Measurements from ENCODE around the gene CKAP5.
"Not testable (repeated sequence)": the region's sequence is repeated elsewhere in the genome, so short reads cannot be mapped to it uniquely, and the experiment has no call there.

The CKAP5 gene

DNA sequence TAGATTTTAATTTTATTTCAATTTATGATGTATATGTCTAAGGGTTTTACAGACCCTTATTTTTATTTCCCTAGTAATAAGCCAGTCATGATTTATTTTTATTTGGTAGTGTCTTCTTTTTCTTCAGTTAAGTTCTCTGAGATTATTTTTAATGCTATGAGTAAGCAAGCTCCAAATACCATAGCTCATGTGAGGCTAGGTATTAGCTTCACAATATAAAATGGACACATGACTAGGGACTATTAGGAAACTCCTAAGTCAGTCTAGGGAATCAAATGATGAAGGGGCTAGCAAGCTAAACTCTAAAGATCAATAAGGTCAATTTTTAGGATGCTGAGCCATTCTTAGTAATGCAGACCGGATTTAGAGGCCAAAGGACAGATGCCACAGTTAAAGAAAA, 45.9 kb downstream of the CKAP5 start:
- peak in 1 of 2 donors; percentile 12 for DNase-seq (ENCODE audit: low read depth in 2 of 2)
- no peak overlapping the region for H3K4me3 ChIP-seq (replicated peaks in 1 of 2; ENCODE audit: low read depth in 2 of 2, low read length in 2 of 2)
- TF ChIP-seq, protein P1, sequence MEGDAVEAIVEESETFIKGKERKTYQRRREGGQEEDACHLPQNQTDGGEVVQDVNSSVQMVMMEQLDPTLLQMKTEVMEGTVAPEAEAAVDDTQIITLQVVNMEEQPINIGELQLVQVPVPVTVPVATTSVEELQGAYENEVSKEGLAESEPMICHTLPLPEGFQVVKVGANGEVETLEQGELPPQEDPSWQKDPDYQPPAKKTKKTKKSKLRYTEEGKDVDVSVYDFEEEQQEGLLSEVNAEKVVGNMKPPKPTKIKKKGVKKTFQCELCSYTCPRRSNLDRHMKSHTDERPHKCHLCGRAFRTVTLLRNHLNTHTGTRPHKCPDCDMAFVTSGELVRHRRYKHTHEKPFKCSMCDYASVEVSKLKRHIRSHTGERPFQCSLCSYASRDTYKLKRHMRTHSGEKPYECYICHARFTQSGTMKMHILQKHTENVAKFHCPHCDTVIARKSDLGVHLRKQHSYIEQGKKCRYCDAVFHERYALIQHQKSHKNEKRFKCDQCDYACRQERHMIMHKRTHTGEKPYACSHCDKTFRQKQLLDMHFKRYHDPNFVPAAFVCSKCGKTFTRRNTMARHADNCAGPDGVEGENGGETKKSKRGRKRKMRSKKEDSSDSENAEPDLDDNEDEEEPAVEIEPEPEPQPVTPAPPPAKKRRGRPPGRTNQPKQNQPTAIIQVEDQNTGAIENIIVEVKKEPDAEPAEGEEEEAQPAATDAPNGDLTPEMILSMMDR (IDR thresholded peaks at IDR 0.05; ENCODE audit: low read depth, low read length), result no peak

DNA sequence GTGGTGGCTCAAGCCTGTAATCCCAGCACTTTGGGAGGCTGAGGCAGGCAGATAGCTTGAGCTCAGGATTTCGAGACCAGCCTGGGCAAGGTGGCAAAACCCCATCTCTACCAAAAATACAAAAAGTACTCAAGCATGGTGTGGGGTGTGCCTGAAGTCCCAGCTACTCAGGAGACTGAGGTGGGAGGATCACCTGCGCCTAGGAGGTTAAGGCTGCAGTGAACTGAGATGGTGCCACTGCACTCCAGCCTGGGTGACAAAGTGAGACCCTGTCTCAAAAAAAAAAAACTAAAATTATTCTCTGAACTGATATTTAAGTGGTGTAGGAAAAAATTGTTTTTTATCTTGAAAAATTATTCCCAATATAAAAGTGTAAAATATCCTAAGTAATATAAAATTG, 46.4 kb downstream of the CKAP5 start:
- DNase-seq (ENCODE audit: low read depth in 2 of 2); H3K4me3 ChIP-seq (replicated peaks in 1 of 2; ENCODE audit: low read depth in 2 of 2, low read length in 2 of 2): not testable (repeated sequence)

DNA sequence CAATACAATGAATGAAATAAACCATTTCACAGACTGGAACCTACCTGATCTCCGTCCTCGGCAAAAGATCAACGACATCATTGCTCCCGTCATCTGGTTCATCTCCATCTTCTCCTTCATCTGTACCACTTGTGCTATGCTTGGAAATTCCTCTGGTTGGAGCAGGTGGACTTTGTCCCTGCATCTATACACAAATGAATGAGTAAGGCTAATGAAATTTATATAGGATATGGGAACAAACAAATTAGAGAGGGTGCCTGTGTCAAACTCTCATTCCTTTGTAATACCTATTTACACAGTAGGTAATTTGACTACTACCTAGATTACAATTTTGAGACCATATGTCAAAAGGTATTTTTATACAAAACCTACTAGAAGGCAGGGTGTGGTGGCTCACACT, 67.7 kb downstream of the CKAP5 start:
- H3K4me3 ChIP-seq (replicated peaks in 1 of 2; ENCODE audit: low read depth in 2 of 2, low read length in 2 of 2), result no peak overlapping the region
- no peak for DNase-seq (ENCODE audit: low read depth in 2 of 2)
- TF ChIP-seq, protein P1 (IDR thresholded peaks at IDR 0.05; ENCODE audit: low read depth, low read length), result no peak

DNA sequence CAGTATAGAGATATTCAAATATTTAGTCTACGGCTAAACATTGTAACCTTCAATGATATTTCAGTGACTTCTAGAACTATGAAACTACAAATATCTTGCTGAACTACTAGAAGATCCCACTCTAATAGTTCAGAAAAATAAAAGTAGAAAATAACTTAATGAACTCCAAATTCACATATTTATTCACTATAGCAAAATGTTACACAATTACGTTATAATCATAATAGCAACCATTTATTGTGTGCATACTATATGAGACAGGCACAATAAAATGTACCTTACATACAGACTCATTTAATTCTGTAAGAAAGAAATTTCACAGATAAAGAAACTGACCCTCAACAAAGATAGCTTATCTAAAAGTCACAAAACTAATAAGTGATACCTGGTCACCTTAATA, 69.2 kb downstream of the CKAP5 start:
- DNase-seq (ENCODE audit: low read depth in 2 of 2), result no peak
- TF ChIP-seq, protein P1 (IDR thresholded peaks at IDR 0.05; ENCODE audit: low read depth, low read length), result no peak
- H3K4me3 ChIP-seq (replicated peaks in 1 of 2; ENCODE audit: low read depth in 2 of 2, low read length in 2 of 2), result no peak overlapping the region

DNA sequence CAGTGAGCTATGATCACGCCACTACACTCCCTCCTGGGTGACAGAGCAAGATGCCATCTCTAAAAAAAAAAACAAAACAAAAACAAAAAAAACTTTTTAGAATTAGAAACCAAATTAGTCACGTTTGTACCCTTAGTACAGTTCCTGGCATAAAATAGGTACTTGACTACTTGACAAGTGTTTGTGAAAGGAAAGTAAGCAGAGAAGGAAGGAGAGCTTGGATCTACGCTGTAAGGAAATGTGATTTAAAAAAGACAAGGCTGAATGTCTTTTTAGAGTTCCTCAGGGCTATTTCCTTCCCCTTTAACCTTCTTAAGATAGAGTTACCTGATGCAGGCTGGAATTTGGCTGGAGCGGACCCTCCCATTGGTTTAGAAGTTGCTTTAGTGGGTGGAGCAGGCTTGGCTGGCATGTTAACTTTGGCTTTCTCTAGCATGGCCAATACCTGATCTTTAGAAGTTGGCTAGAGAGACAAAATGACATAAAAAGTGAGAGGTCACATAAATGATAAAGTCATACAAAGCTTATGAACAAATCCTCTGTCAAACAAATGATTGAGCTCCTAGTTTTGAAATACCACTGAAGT, 76.4 kb downstream of the CKAP5 start:
- no peak for DNase-seq (ENCODE audit: low read depth in 2 of 2)
- no peak overlapping the region for H3K4me3 ChIP-seq (replicated peaks in 1 of 2; ENCODE audit: low read depth in 2 of 2, low read length in 2 of 2)
- TF ChIP-seq, protein P1 (IDR thresholded peaks at IDR 0.05; ENCODE audit: low read depth, low read length), result no peak

DNA sequence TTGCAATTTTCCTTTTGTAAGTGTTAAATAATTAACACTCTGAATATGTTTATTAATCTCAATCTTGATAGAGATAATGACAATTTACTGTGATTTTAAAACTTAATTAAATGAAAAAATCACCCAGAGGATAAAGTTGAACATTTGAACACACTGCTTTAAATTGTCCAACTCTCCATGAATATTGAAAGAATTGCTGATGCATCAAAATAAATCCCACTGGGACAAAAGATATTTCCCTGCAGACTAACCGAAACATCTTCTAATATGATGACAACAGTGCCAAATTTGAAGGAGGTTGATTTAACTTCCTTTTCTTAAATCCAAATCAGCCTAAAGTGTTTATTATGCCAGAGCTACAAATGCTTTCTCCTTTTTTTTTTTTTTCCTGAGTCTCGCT, 79.4 kb downstream of the CKAP5 start:
- H3K4me3 ChIP-seq (replicated peaks in 1 of 2; ENCODE audit: low read depth in 2 of 2, low read length in 2 of 2), result no peak overlapping the region
- no peak for DNase-seq (ENCODE audit: low read depth in 2 of 2)
- TF ChIP-seq, protein P1 (IDR thresholded peaks at IDR 0.05; ENCODE audit: low read depth, low read length), result no peak

DNA sequence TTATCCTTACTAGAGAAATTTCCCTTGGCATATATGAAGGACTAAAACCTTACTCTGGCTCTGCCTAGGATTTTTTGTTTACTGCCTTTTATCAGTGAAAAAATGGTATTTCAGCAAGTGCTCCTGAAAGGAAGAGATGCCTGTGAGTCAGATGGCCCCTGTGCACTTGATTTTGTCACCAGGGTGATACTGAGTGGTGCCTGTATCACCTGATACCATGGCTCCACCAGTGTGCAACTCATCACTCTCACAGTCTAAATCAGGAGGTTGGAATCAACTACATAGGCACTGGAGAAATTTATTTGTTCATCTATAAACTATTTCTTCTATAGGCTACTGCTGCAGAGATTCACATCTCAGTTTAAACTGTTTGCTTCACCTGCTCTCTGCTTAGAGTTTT, 83.8 kb downstream of the CKAP5 start:
- no peak overlapping the region for H3K4me3 ChIP-seq (replicated peaks in 1 of 2; ENCODE audit: low read depth in 2 of 2, low read length in 2 of 2)
- no peak for DNase-seq (ENCODE audit: low read depth in 2 of 2)
- TF ChIP-seq, protein P1 (IDR thresholded peaks at IDR 0.05; ENCODE audit: low read depth, low read length), result no peak
